Measurements from ENCODE around the gene CCHCR1. TPM values are rescaled to one million over a fixed set of nuclear protein-coding genes. Genes with fewer than 3 reads are reported as not detected.
"Not testable (repeated sequence)": the region's sequence is repeated elsewhere in the genome, so short reads cannot be mapped to it uniquely, and the experiment has no call there.

The CCHCR1 gene
- polyA plus RNA-seq, 2 of the 4 experiments (the other 2 are of a cell fraction): 7.4 to 15.3 TPM

DNA sequence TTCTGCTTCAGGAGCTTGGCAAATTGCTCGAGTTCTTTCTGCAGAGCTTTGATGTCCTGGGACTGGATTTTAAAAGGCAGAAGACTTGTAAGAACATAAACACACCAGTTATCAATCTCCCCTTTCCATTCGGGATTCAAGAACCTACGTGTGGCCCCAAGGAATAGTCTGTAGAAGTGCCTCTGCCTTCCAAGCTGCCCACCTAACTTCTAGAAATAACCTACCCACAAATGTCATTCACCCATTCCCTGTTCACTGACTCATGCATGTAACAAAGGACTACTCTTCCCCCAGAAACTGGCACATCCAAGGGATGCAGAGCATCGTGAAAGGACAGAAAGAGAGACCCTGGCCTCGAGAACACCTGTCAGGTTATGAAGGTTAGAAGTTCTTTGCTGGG is 8.4 kb upstream of the CCHCR1 start:
- DNase-seq (ENCODE audit: low read depth in 1 of 2, low spot score in 1 of 2) (no peak), ATAC-seq (no peak), FAIRE-seq (no peak)
- WGBS (ENCODE audit: missing lambda C conversion rate): 61% methylated on average over 5 of the region's 5 CpGs
- ChIA-PET POLR2A (no interaction called here), CTCF (interaction anchor here (0.9 to 1.4 kb wide), 2 partner anchors 35 to 51 kb away, joined by 3 read pairs; partner anchors contain the start of gene PSORS1C1)
- Histone ChIP-seq H3K27ac (no peak overlapping the region), H3K4me2 (no peak overlapping the region), H3K4me3 (no peak overlapping the region), H3K4me1 (peaks cover 7% of the 10 kb centered on the region), H3K9me3 (no peaks in the 10 kb centered on the region)
- TF ChIP-seq ZSCAN20 (CRISPR knock-in tag; IDR thresholded peaks at IDR 0.05) (no peak), TFCP2L1 (CRISPR knock-in tag; IDR thresholded peaks at IDR 0.05) (no peak)
- TF ChIP-seq, protein P1, sequence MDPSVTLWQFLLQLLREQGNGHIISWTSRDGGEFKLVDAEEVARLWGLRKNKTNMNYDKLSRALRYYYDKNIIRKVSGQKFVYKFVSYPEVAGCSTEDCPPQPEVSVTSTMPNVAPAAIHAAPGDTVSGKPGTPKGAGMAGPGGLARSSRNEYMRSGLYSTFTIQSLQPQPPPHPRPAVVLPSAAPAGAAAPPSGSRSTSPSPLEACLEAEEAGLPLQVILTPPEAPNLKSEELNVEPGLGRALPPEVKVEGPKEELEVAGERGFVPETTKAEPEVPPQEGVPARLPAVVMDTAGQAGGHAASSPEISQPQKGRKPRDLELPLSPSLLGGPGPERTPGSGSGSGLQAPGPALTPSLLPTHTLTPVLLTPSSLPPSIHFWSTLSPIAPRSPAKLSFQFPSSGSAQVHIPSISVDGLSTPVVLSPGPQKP (IDR thresholded peaks at IDR 0.05; ENCODE audit: low read depth, low read length): no peak

DNA sequence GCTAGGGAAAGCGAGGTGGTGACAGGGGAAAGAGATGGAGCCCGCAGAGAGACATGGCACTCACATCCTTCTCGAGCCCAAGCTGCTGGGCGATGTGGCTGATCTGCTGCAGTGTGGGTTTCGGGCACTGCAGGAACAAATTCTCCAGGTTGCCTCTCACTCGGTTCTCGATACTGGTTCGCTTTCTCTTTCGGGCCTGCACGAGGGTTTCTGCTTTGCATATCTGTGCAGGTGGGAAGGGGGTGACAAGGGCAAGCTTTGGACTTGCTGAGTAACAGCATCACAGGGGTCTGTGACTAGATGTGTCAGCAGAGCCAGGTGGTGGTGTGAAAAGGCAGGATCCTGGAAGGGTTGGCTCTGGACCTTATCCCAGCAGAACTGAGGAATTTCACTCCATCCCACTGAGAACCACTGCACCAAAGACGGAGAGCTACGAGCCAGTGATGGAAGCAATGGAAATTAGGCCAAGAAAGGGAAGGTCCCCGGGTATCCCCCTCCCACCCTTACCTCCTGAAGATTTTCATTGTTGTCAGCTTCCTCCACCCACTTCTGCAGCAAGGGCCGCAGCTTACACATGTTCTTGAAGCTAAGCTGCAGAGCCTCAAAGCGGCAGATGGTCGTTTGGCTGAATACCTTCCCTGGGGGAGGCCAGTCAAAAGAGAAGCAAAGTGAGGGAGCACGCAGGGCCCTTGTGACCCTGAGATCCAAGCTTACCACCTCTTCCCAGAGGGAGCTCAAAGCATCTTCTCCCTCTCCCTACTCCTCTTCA is 7.6 kb upstream of the CCHCR1 start:
- WGBS (ENCODE audit: missing lambda C conversion rate): 92% methylated on average over 17 of the region's 17 CpGs
- POLR2A ChIA-PET; H3K27ac ChIP-seq; H3K4me2 ChIP-seq; DNase-seq (ENCODE audit: low read depth in 1 of 2, low spot score in 1 of 2); H3K4me3 ChIP-seq; ATAC-seq; FAIRE-seq; H3K9me3 ChIP-seq; H3K4me1 ChIP-seq: not testable (repeated sequence)
- CTCF ChIA-PET: interaction anchor here (1.4 kb wide), 1 partner anchor 34 kb away, joined by 3 read pairs; no protein-coding TSS in a partner anchor

DNA sequence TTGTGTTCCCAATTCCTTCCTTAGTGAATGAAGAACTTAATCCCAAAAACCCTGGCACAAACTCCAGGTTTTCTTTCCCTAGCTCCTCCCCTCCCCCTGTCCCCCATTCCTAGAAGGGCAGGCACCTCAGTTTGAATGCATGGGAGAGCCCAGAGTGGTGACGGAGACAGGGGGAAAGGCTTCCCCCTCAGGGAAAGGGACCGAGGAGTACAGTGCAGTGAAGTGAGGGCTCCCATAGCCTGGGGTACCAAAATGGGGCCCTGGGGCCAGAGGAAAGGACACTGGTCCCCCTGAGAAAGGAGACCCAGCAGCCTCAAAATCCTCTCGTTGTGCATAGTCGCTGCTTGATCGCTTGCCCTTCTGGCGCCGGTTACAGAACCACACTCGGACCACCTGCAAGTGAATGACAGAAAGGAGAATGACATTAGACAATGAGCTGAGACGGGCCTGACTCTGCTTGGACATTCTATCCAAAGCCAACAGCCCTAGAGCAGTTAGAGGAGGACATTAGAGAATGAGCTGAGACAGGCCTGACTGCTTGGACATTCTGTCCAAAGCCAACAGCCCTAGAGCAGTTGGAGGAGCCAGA is 7.0 kb upstream of the CCHCR1 start:
- POLR2A ChIA-PET; DNase-seq (ENCODE audit: low read depth in 1 of 2, low spot score in 1 of 2); ATAC-seq; H3K27ac ChIP-seq; H3K9me3 ChIP-seq; H3K4me3 ChIP-seq; CTCF ChIA-PET; FAIRE-seq; H3K4me1 ChIP-seq; H3K4me2 ChIP-seq: not testable (repeated sequence)
- WGBS (ENCODE audit: missing lambda C conversion rate): 92% methylated on average over 7 of the region's 9 CpGs

DNA sequence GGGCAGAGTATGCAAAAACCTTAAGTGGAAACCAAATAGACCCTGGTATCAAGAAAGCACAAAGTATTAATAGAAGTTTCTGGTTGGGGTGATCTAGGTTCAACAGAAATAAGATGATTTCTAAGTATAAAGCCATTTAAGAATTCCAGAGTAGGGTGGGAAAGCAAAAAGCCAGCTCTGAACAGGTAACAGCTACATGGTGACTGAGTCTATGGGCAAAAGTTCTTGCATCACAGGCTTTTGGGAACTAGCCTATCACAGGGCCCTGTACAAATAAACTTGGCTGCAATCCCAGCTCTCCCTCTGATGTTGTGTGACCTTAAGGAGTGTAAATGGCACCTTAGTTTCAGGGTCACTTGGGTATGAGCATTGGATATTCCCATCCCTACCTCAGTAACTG is 6.3 kb upstream of the CCHCR1 start:
- ATAC-seq (no peak), DNase-seq (ENCODE audit: low read depth in 1 of 2, low spot score in 1 of 2) (no peak), FAIRE-seq (no peak)
- CTCF ChIA-PET: no interaction called here
- Histone ChIP-seq H3K4me3 (no peak overlapping the region), H3K4me1 (peaks cover 14% of the 10 kb centered on the region), H3K4me2 (no peak overlapping the region), H3K9me3 (no peaks in the 10 kb centered on the region), H3K27ac (no peak overlapping the region)
- POLR2A ChIA-PET: no interaction called here
- TF ChIP-seq POLR2A (IDR thresholded peaks at IDR 0.05; ENCODE audit: low read length) (no peak), HDAC2 (IDR thresholded peaks at IDR 0.05) (no peak)

DNA sequence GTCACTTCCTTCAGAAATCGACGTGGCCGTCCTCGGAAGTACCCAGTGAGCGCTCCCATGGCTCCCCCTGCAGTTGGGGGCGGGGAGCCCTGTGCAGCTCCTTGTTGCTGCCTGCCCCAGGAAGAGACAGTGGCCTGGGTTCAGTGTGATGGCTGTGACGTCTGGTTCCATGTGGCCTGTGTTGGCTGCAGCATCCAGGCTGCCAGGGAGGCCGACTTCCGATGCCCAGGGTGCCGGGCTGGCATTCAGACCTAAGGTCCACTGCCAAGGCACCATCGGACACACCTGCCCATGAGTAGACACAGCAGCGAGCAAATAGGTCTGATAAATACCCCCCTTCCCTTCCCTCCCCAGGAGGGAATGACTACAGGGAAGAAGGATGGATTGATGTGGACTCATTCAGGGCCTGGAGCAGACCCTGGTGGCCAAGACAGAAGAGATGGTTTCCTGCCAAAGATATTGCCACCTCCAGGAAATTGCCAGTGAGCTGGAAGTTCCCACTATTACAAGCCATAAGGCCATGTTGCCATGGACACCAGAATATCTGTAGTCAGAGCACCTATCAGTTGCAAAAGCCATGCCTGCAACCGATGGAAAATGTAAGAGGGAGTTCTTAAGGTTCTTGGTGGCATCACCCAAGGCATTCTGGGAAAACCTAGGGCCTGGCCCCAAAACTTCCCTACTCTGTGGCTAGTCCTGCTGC is 5.0 kb upstream of the CCHCR1 start:
- ATAC-seq (no peak), FAIRE-seq (no peak), DNase-seq (ENCODE audit: low read depth in 1 of 2, low spot score in 1 of 2) (no peak)
- Histone ChIP-seq H3K4me1 (peaks cover 14% of the 10 kb centered on the region), H3K27ac (no peak overlapping the region), H3K4me2 (no peak overlapping the region), H3K4me3 (no peak overlapping the region), H3K9me3 (no peaks in the 10 kb centered on the region)
- ChIA-PET CTCF (interaction anchor here (0.6 kb wide), 1 partner anchor 36 kb away, joined by 3 read pairs; no protein-coding TSS in a partner anchor), POLR2A (no interaction called here)
- WGBS (ENCODE audit: missing lambda C conversion rate): 84% methylated on average over 5 of the region's 13 CpGs
- TF ChIP-seq NPAS2 (CRISPR knock-in tag; IDR thresholded peaks at IDR 0.05; ENCODE audit: borderline replicate concordance): no peak
- TF ChIP-seq CBX8 (IDR thresholded peaks at IDR 0.05): no peak
- no peak for TF ChIP-seq TFCP2L1 (CRISPR knock-in tag; IDR thresholded peaks at IDR 0.05)
- TF ChIP-seq PHF8 (IDR thresholded peaks at IDR 0.05; ENCODE audit: borderline replicate concordance, low read depth): no peak
- TF ChIP-seq, protein P2, sequence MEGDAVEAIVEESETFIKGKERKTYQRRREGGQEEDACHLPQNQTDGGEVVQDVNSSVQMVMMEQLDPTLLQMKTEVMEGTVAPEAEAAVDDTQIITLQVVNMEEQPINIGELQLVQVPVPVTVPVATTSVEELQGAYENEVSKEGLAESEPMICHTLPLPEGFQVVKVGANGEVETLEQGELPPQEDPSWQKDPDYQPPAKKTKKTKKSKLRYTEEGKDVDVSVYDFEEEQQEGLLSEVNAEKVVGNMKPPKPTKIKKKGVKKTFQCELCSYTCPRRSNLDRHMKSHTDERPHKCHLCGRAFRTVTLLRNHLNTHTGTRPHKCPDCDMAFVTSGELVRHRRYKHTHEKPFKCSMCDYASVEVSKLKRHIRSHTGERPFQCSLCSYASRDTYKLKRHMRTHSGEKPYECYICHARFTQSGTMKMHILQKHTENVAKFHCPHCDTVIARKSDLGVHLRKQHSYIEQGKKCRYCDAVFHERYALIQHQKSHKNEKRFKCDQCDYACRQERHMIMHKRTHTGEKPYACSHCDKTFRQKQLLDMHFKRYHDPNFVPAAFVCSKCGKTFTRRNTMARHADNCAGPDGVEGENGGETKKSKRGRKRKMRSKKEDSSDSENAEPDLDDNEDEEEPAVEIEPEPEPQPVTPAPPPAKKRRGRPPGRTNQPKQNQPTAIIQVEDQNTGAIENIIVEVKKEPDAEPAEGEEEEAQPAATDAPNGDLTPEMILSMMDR (IDR thresholded peaks at IDR 0.05): no peak
- TF ChIP-seq ZSCAN20 (CRISPR knock-in tag; IDR thresholded peaks at IDR 0.05): no peak
- no peak for TF ChIP-seq ZNF302 (CRISPR knock-in tag; IDR thresholded peaks at IDR 0.05)
- TF ChIP-seq MAZ (IDR thresholded peaks at IDR 0.05; ENCODE audit: borderline replicate concordance, low read depth, low read length): no peak
- TF ChIP-seq BHLHE40 (IDR thresholded peaks at IDR 0.05; ENCODE audit: low read depth, low read length): no peak
- TF ChIP-seq, protein P3, sequence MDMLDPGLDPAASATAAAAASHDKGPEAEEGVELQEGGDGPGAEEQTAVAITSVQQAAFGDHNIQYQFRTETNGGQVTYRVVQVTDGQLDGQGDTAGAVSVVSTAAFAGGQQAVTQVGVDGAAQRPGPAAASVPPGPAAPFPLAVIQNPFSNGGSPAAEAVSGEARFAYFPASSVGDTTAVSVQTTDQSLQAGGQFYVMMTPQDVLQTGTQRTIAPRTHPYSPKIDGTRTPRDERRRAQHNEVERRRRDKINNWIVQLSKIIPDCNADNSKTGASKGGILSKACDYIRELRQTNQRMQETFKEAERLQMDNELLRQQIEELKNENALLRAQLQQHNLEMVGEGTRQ (IDR thresholded peaks at IDR 0.05): no peak
- no peak for TF ChIP-seq RCOR1 (IDR thresholded peaks at IDR 0.05; ENCODE audit: low read depth, low read length)
- no peak for TF ChIP-seq SMC3 (IDR thresholded peaks at IDR 0.05)
- no peak for TF ChIP-seq JUNB (IDR thresholded peaks at IDR 0.05)
- no peak for TF ChIP-seq FOSL2 (IDR thresholded peaks at IDR 0.05)
- TF ChIP-seq FOSL2 (CRISPR knock-in tag; IDR thresholded peaks at IDR 0.05): no peak
- TF ChIP-seq ESRRA (IDR thresholded peaks at IDR 0.05; ENCODE audit: borderline replicate concordance, low read length): no peak
- no peak for TF ChIP-seq HOXB13 (CRISPR knock-in tag; IDR thresholded peaks at IDR 0.05; ENCODE audit: low read depth)
- TF ChIP-seq, protein P4, sequence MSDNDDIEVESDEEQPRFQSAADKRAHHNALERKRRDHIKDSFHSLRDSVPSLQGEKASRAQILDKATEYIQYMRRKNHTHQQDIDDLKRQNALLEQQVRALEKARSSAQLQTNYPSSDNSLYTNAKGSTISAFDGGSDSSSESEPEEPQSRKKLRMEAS (IDR thresholded peaks at IDR 0.05): no peak
- TF ChIP-seq KDM1A (IDR thresholded peaks at IDR 0.05; ENCODE audit: low read depth): no peak
- TF ChIP-seq MYC (IDR thresholded peaks at IDR 0.05; ENCODE audit: borderline replicate concordance, low read length): no peak
